ENCODE data around the gene AMBRA1. TPM values are rescaled to one million over a fixed set of nuclear protein-coding genes. Genes with fewer than 3 reads are reported as not detected.

AMBRA1 gene
- total and polyA plus RNA-seq, 2 of the 8 experiments (the other 6 are each of a cell fraction or from before 2014, with no cell fraction given): 14.2 to 37.4 TPM

- TF ChIP-seq SIN3A (conservative IDR thresholded peaks at IDR 0.05 in 1 of 2, IDR thresholded peaks at IDR 0.05 in 1 of 2; ENCODE audit: low read depth in 1 of 2, low read length in 2 of 2) (no peak), SP4 (IDR thresholded peaks at IDR 0.05; ENCODE audit: low read length) (no peak), KDM5A (IDR thresholded peaks at IDR 0.05; ENCODE audit: low read length) (no peak), JUND (IDR thresholded peaks at IDR 0.05; ENCODE audit: low read length) (no peak), RXRA (IDR thresholded peaks at IDR 0.05; ENCODE audit: insufficient read depth, low read depth, low read length) (no peak), POLR2AphosphoS5 (IDR thresholded peaks at IDR 0.05; ENCODE audit: low read depth, low read length) (no peak), TBP (IDR thresholded peaks at IDR 0.05; ENCODE audit: low read depth, low read length) (no peak), NANOG (IDR thresholded peaks at IDR 0.05; ENCODE audit: insufficient read depth, low read depth, low read length, poor library complexity, severe bottlenecking) (no peak)
Measured at GRCh38 chr11:46422588-46422987, 171.2 kb downstream of the AMBRA1 start (continued).

Data from H1 (cell line).